Left colon (tissue), 2 donors: Measurements from ENCODE around the gene DUS2. TPM values are rescaled to one million over a fixed set of nuclear protein-coding genes. Genes with fewer than 3 reads are reported as not detected.
"Not testable (repeated sequence)": the region's sequence is repeated elsewhere in the genome, so short reads cannot be mapped to it uniquely, and the experiment has no call there.

Source experiments
- ATAC-seq: fragments of 200-7000 bp; cut with Tn5 transposase; one replicate; pipeline ENCODE4 v1.9.1; 2020; ENCODE audit warnings: mild to moderate bottlenecking, moderate library complexity
- DNase-seq, 2 donors: peaks; one replicate each; pipeline ENCODE4 v3.0.0-alpha.2; 2020
- intact Hi-C, 2 donors: fragments of 100-400 bp; cut with DNase I in 1 of 2; cut with micrococcal nuclease in 1 of 2; formaldehyde crosslinking; loops; one replicate each; pipeline versions ENCODE4 v1.11.2 to v1.14.0; 2022; cut with DNase I, micrococcal nuclease
- long read RNA-seq: library from polyadenylated mRNA; unstranded; transcript quantifications from one replicate; pipeline ENCODE4 v2.0.0, GENCODE V29; 2021
- total RNA-seq, 2 donors: library from RNA; stranded (reverse); fragmentation: NEBNext Ultra II Directional; extraction: Animal tissue kit (Norgen Biotek cat#: 25700); gene quantifications; one replicate each; pipeline ENCODE4 v1.2.1, GENCODE V29; 2021
- donor health status: DM: no; HTN: no; CAD: no.
- donor health status: DM: yes; HTN: yes; CAD: no.

Gene DUS2
- total RNA-seq, result 10 to 100 TPM; 14.1 to 17.4 TPM
- long read RNA-seq, transcript DUS2-207 (17 exons, 2,310 nt), result major isoform, 17 of 30 reads
- long read RNA-seq, transcript DUS2-201 (16 exons, 1,933 nt), result minor isoform, 7 of 30 reads
- long read RNA-seq, partial matches to known transcripts, result 0 of 30 reads
- long read RNA-seq, other reads (novel, unspliced or antisense), result 6 of 30 reads

- peak; percentile 85 to 96 for DNase-seq
- peak; percentile 98 for ATAC-seq
- intact Hi-C loops, result no loop called here
Measured at GRCh38 chr16:68022728-68023537, at the start of gene DUS2, which contains the start of gene DDX28. DUS2 (plus strand) TSS chr16:68023284; CDS start chr16:68038024, 14,740 bp downstream. DDX28 (minus strand) TSS chr16:68023232; CDS start chr16:68023202, 30 bp downstream.

- no peak for ATAC-seq
- intact Hi-C loops, result no loop called here
Measured at GRCh38 chr16:67975321-67976105, 47.6 kb upstream of the DUS2 start.

DNA sequence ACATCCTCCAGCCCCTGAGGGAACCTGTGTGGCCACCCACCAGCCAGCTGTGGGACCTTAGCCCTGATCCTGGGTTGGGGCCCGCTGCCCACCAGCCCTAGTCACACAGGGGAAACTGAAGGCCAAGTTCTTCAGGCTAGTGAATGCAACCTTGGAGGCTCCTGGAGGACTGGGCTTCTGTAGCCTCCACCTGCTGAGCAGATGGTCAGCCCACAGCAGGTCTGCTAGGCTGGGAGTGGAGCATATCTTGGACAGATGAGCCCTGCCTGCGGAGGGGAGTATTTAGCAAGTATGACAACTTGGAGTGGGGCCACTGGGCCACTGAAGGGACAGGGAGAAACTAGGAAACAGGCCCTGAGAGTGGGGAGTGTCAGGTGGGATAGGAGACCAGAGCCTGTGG, 46.9 kb upstream of the DUS2 start:
- ATAC-seq (no peak), DNase-seq (no peak)
- intact Hi-C loops, result no loop called here

More at GRCh38 chr16:67975321-67976105, 47.6 kb upstream of the DUS2 start:
- DNase-seq, result no peak

DNA sequence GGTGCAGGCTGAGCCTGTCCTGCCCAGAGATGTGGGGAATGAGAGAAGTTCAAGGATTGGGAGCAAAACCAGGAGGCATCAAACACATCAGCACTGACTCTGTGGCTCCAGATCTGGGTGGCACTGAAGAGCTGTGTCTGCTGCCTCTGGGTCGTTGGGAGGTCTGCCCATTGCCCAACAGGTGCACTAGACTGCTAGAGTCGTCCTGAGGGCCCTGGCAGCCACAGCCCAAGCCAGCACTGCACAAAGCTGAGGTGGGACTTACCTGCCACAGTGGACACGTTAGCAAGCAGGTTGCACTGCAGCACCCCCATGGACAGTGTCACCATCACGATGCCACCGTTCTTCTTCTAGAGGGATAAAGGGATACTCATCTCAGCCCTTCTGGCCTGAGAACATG, 46.1 kb upstream of the DUS2 start:
- DNase-seq (no peak), ATAC-seq (no peak)
- intact Hi-C loops, result no loop called here

GRCh38 chr16:67977469-67978227, 45.4 kb upstream of the DUS2 start:
- ATAC-seq (no peak), DNase-seq (no peak)
- intact Hi-C loops, result no loop called here

- intact Hi-C loops, result no loop called here
- no peak for DNase-seq
Measured at GRCh38 chr16:67979955-67980678, 43.0 kb upstream of the DUS2 start, which contains the start of gene DPEP3. DPEP3 (minus strand) TSS chr16:67980499; CDS start chr16:67980380, 119 bp downstream.

DNA sequence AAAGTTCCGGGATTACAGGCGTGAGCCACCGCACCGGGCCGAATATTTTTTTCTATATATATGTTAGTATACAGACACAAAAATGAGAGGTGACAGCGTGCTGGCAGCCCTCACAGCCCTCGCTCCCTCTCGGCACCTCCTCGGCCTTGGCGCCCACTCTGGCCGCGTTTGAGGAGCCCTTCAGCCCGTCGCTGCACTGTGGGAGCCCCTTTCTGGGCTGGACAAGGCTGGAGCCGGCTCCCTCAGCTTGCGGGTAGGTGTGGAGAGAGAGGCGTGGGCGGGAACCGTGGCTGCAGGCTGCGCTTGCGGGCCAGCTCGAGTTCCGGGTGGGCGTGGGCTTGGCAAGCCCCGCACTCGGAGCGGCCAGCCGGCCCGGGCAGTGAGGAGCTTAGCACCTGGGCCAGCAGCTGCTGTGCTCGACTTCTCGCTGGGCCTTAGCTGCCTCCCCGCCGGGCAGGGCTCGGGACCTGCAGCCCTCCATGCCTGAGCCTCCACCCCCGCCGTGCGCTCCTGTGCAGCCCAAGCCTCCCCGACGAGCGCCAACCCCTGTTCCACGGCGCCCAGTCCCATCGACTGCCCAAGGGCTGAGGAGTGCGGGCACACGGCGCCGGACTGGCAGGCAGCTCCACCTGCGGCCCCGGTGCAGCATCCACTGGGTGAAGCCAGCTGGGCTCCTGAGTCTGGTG, 40.9 kb upstream of the DUS2 start:
- no peak for ATAC-seq
- DNase-seq, result no peak
- intact Hi-C loops, result no loop called here

More at GRCh38 chr16:67979955-67980678, 43.0 kb upstream of the DUS2 start, which contains the start of gene DPEP3:
- no peak for ATAC-seq

- ATAC-seq (no peak), DNase-seq (no peak)
- intact Hi-C loops, result no loop called here
Measured at GRCh38 chr16:67986949-67987348, 36.1 kb upstream of the DUS2 start.

DNA sequence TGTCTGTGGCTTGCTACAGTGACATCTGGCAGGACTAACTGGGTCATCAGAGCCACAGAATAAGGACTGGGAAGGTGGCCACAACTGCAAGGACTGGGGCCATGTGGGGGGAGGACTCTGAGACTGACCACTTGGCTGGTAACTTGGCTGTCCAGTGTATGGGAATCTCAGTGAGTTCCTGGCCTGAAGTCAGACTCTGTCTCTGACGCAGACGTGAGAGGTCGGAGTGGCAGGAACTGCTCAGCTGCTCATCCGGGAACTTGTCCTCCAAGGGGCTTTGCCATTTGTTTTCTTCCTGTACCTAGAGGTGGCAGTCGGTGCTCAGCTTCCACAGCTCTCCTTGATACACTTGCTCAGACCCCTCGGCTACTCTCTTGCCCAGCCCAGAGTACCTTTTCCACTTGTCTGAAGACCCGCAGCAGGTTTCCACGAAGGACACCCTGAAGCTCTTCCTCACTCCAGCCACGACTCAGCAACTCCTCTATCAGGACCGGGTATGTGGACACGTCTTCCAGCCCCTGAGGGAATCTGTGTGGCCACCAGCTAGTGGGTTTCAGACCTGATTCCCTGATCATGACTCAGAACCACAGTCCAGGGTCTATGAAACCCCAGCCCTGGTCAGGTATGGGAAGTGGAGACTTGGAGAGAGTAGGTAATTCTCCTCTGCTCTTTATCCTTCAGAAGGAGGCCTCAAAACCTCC, 35.5 kb upstream of the DUS2 start:
- intact Hi-C loops, result no loop called here
- ATAC-seq, result no peak
- DNase-seq, result no peak

GRCh38 chr16:67988675-67989074, 34.4 kb upstream of the DUS2 start:
- DNase-seq (no peak), ATAC-seq (no peak)
- intact Hi-C loops, result no loop called here

DNA sequence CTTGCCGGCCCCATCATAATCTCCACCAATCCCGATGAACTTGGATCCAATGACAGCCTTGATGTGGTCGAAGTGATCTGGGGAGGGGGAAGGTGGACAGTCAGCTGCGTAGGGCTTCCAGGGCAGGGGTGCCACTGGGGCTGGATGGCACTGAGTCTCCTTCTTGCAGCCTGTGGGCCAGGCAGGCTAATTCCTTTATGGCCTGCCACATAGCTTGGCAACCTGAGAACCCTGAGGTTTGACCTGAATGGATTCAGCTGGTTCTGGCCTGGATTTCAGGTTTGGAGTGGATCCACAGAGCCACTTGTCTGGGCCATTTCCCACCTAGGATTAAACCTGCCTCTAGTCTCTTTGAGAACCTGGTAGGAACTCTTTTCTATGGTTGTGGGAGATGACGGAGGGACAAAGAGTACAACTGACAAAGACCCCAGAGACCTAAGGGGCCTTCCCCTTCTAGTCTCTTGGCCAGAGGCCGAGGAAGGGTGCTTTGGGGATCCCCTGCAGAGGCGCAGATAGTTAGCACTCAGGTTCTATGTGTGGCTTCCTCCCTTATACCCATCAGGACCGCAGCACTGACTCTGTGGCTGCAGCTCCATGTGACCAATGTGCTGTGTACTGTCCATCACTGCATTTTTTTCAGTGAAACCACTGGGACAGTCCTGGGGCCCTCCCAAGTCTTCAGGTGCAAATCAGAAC, 33.6 kb upstream of the DUS2 start:
- no peak for DNase-seq
- intact Hi-C loops, result no loop called here
- ATAC-seq, result no peak

GRCh38 chr16:67990018-67990386, 33.1 kb upstream of the DUS2 start:
- DNase-seq, result no peak
- intact Hi-C loops, result no loop called here
- ATAC-seq, result no peak

DNA sequence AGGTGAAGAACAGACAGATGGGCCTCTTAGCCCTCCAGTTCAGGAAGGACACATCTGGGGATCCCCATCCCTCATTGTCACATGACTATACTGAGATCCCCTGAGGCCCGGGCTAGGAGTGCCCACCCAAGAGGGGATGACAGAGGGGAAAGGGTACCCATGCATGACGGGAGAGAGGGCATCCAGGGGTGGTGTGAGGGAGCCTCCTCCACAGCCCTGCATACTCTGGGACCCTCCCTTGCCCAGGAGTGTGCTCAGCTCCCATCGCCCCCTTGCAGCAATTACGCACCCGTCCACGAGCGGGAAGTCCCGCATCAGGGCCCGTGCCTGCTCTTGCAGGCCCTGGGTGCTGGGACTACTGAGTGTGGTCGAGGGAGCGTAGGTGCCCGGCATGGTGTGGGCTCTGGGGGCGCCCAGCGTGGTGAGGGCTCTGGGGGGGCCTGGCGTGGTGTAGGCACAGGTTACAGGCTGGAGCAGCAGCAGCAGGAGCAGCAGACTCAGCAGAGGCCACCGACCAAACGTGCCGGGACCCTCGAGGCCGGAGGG, 30.4 kb upstream of the DUS2 start:
- DNase-seq, result no peak
- no peak for ATAC-seq
- intact Hi-C loops, result no loop called here

- peak; percentile 92 for ATAC-seq
- intact Hi-C loops, result no loop called here
- peak; percentile 81 to 86 for DNase-seq
Measured at GRCh38 chr16:67993207-67994039, 29.7 kb upstream of the DUS2 start.

DNA sequence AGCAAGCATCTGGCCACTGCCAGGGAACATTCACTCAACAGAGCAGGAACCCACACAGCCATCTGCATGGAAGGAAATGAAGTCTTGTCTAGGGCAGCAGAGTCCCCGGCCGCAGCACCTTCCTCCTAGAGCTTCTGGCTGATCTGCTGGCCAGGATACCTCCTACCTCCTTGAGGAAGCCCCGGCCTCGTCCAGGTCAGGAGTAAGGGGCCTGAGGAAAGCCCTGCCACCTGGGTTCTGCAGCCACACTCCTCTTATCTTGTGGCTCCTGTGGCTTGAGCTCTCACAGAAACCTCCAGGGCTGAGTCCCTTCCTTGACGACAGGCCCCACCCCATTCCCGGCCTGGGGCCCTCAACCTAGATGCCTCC, 29.1 kb upstream of the DUS2 start:
- intact Hi-C loops, DNase-seq, ATAC-seq: not testable (repeated sequence)
